Sigmoid colon (tissue), 4 donors: ENCODE data around the gene CDAN1.

Experiments
- CTCF ChIP-seq, 4 experiments: fragments of 450-650 bp in 3 of 4; fragments of 200-600 bp in 1 of 4; IDR thresholded peaks; one replicate each; pipeline ENCODE4 v1.5.1; 2016 to 2019; ENCODE audit warnings: antibody characterized with exemption in 4 of 4, mild to moderate bottlenecking in 3 of 4, moderate library complexity in 2 of 4
- EP300 ChIP-seq, 4 donors: sonication (generic); formaldehyde crosslinking; IDR thresholded peaks; one replicate each; pipeline ENCODE4 v1.6.1; 2017; ENCODE audit warnings: antibody characterized with exemption in 4 of 4
- POLR2A ChIP-seq, 2 donors: fragments of 450-650 bp; IDR thresholded peaks; one replicate each; pipeline ENCODE4 v1.6.1; 2016; ENCODE audit warnings: antibody characterized with exemption in 2 of 2, mild to moderate bottlenecking in 2 of 2, moderate library complexity in 2 of 2
- POLR2AphosphoS5 ChIP-seq, 4 donors: sonication (generic); formaldehyde crosslinking; IDR thresholded peaks; one replicate each; pipeline ENCODE4 v1.6.1; 2017; ENCODE audit warnings: antibody characterized with exemption in 4 of 4

GRCh38 chr15:42707068-42707467 is 29.9 kb downstream of the CDAN1 start:
- TF ChIP-seq CTCF (IDR thresholded peaks at IDR 0.05) (no peak), POLR2A (IDR thresholded peaks at IDR 0.05) (no peak), EP300 (IDR thresholded peaks at IDR 0.05) (no peak), POLR2AphosphoS5 (IDR thresholded peaks at IDR 0.05) (no peak)
